ENCODE measurements around the gene AFAP1. TPM values are rescaled to one million over a fixed set of nuclear protein-coding genes. Genes with fewer than 3 reads are reported as not detected.

The AFAP1 gene
- total and polyA plus RNA-seq, 2 donors (not counting 1 experiment from before 2014, with no cell fraction given) = 0.03 to 0.44 TPM

DNA sequence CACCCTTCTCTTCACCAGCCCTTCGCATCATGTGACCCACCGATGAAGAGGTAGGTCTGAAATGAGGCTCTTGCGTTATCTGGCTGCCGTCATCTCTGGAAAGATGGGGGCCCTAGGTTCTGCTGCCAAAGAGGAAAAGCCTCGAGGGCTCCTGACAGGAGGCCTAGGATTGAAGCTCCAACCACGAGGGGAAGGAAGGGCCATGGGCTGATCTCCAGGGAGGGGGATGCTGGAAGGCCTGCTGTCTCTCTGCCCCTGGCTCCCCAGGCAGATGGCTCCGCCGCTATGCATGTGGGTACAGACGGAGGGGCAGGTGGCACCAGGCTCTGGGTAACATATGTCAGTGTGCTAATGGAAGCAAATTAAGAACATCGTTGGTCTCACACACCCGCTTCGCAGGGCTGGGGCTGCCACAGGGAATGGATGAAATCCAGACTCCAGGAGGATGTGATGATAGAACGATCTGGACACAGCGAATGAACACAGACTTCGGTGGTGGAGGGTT lies 44.9 kb downstream of the AFAP1 start:
- ChIA-PET CTCF (no interaction called here), POLR2A (no interaction called here)
- 84% methylated on average over 14 of the region's 15 CpGs for WGBS (ENCODE audit: insufficient coverage)
- H3K9me3 ChIP-seq (ENCODE audit: control extremely low read depth in 1 of 3, control insufficient read depth in 2 of 3, insufficient read depth in 1 of 3, low read length in 2 of 3) = no peaks in the 10 kb centered on the region
- Mint-ChIP-seq H3K4me1 (no peaks in the 10 kb centered on the region), H3K27ac (no peak overlapping the region), H3K9me3 (ENCODE audit: insufficient read depth) (no peaks in the 10 kb centered on the region), H3K27me3 (peaks cover 13% of the 10 kb centered on the region), H3K4me3 (no peak overlapping the region)
- H3K79me2 ChIP-seq (ENCODE audit: control insufficient read depth, insufficient read depth, low read length) = no peaks in the 10 kb centered on the region
- no peak overlapping the region for H3K4me2 ChIP-seq (replicated peaks; ENCODE audit: low read depth, low read length, poor library complexity, severe bottlenecking)
- intact Hi-C loops (cut with micrococcal nuclease) = no loop called here
- no peak overlapping the region for H3K4me3 ChIP-seq (ENCODE audit: control extremely low read depth in 1 of 5, extremely low read depth in 1 of 5, insufficient read depth in 1 of 5, low read depth in 2 of 5, low read length in 4 of 5)
- DNase-seq (no peak), ATAC-seq (ENCODE audit: low read depth) (no peak)
- no peaks in the 10 kb centered on the region for H4K20me1 ChIP-seq (ENCODE audit: control insufficient read depth, insufficient read depth, low read length, poor library complexity, severe bottlenecking)
- TF ChIP-seq, protein P1, sequence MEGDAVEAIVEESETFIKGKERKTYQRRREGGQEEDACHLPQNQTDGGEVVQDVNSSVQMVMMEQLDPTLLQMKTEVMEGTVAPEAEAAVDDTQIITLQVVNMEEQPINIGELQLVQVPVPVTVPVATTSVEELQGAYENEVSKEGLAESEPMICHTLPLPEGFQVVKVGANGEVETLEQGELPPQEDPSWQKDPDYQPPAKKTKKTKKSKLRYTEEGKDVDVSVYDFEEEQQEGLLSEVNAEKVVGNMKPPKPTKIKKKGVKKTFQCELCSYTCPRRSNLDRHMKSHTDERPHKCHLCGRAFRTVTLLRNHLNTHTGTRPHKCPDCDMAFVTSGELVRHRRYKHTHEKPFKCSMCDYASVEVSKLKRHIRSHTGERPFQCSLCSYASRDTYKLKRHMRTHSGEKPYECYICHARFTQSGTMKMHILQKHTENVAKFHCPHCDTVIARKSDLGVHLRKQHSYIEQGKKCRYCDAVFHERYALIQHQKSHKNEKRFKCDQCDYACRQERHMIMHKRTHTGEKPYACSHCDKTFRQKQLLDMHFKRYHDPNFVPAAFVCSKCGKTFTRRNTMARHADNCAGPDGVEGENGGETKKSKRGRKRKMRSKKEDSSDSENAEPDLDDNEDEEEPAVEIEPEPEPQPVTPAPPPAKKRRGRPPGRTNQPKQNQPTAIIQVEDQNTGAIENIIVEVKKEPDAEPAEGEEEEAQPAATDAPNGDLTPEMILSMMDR (IDR thresholded peaks at IDR 0.05) = no peak
- no peak for TF ChIP-seq EZH2 (IDR thresholded peaks at IDR 0.05; ENCODE audit: borderline replicate concordance, insufficient read depth, low read depth, low read length, poor library complexity, severe bottlenecking)
- no peaks in the 10 kb centered on the region for H3K4me1 ChIP-seq (ENCODE audit: control insufficient read depth in 2 of 2, insufficient read depth in 2 of 2, low read length in 2 of 2)
- no peaks in the 10 kb centered on the region for H3K36me3 ChIP-seq (replicated peaks in 1 of 2; ENCODE audit: control extremely low read depth in 1 of 2, control insufficient read depth in 1 of 2, extremely low read depth in 1 of 2, insufficient read depth in 2 of 2, low read length in 1 of 2)
- H3K27ac ChIP-seq (ENCODE audit: low read length in 2 of 2) = no peak overlapping the region
- no peak overlapping the region for H2AFZ ChIP-seq (ENCODE audit: insufficient read depth, low read depth, low read length, poor library complexity, severe bottlenecking)
- H3K27me3 ChIP-seq (replicated peaks in 1 of 4; ENCODE audit: control extremely low read depth in 1 of 4, control insufficient read depth in 3 of 4, insufficient read depth in 4 of 4, low read length in 3 of 4) = no peaks in the 10 kb centered on the region
- no peak overlapping the region for H3K9ac ChIP-seq (ENCODE audit: low read length)

DNA sequence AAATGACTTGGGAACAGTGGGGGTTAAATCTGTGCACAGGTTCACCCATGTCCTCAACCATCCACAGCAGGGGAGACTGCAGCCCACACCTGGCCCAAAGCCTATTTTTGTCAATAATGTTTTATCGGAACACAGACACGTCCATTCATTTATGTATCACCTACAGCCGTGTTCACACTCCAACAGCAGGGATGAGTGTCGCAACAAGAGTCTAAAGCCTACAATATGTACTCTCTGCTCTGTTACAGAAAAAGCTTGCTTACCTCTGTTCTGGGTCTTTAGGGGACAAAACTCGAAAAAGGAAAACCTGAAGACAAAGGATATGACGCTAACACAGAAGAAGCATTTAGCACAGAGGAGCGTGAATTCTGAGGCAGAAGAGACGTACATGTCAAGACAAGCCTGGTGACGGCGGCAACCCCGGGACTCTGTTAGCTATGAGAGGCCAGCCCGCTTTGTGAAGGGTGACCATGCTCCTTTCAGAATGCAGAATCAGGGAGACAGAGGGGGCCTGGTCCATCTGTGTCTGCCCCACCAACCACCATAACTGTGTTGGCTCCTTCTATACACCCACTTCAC lies 45.5 kb downstream of the AFAP1 start:
- H3K4me1 ChIP-seq (ENCODE audit: control insufficient read depth in 2 of 2, insufficient read depth in 2 of 2, low read length in 2 of 2) = no peaks in the 10 kb centered on the region
- no peak overlapping the region for H2AFZ ChIP-seq (ENCODE audit: insufficient read depth, low read depth, low read length, poor library complexity, severe bottlenecking)
- no peak overlapping the region for H3K4me3 ChIP-seq (ENCODE audit: control extremely low read depth in 1 of 5, extremely low read depth in 1 of 5, insufficient read depth in 1 of 5, low read depth in 2 of 5, low read length in 4 of 5)
- Mint-ChIP-seq H3K9me3 (ENCODE audit: insufficient read depth) (no peaks in the 10 kb centered on the region), H3K4me3 (no peak overlapping the region), H3K27ac (no peak overlapping the region), H3K27me3 (peaks cover 9% of the 10 kb centered on the region), H3K4me1 (no peaks in the 10 kb centered on the region)
- CTCF ChIA-PET = no interaction called here
- peaks cover 0 to 3% (median 0%) of the 10 kb centered on the region in 3 donors for H3K9me3 ChIP-seq (ENCODE audit: control extremely low read depth in 1 of 3, control insufficient read depth in 2 of 3, insufficient read depth in 1 of 3, low read length in 2 of 3)
- no peak for DNase-seq
- WGBS (ENCODE audit: insufficient coverage) = 93% methylated on average over 8 of the region's 12 CpGs
- H3K4me2 ChIP-seq (replicated peaks; ENCODE audit: low read depth, low read length, poor library complexity, severe bottlenecking) = no peak overlapping the region
- intact Hi-C loops (cut with micrococcal nuclease) = no loop called here
- no peaks in the 10 kb centered on the region for H3K36me3 ChIP-seq (replicated peaks in 1 of 2; ENCODE audit: control extremely low read depth in 1 of 2, control insufficient read depth in 1 of 2, extremely low read depth in 1 of 2, insufficient read depth in 2 of 2, low read length in 1 of 2)
- ATAC-seq (ENCODE audit: low read depth) = no peak
- TF ChIP-seq EZH2 (IDR thresholded peaks at IDR 0.05; ENCODE audit: borderline replicate concordance, insufficient read depth, low read depth, low read length, poor library complexity, severe bottlenecking) = no peak
- TF ChIP-seq, protein P1 (IDR thresholded peaks at IDR 0.05) = no peak
- POLR2A ChIA-PET = no interaction called here
- no peak overlapping the region for H3K27ac ChIP-seq (ENCODE audit: low read length in 2 of 2)
- no peaks in the 10 kb centered on the region for H3K79me2 ChIP-seq (ENCODE audit: control insufficient read depth, insufficient read depth, low read length)
- no peaks in the 10 kb centered on the region for H3K27me3 ChIP-seq (replicated peaks in 1 of 4; ENCODE audit: control extremely low read depth in 1 of 4, control insufficient read depth in 3 of 4, insufficient read depth in 4 of 4, low read length in 3 of 4)
- no peak overlapping the region for H3K9ac ChIP-seq (ENCODE audit: low read length)
- H4K20me1 ChIP-seq (ENCODE audit: control insufficient read depth, insufficient read depth, low read length, poor library complexity, severe bottlenecking) = no peaks in the 10 kb centered on the region

Measured in B cell (primary cell).